ENCODE results near the gene PPIE.

- TF ChIP-seq POLR2A (IDR thresholded peaks at IDR 0.05), result no peak
- no peak for TF ChIP-seq CTCF (IDR thresholded peaks at IDR 0.05 in 8 of 11, conservative IDR thresholded peaks at IDR 0.05 in 3 of 11)
These were observed 40.1 kb upstream of the PPIE start for GRCh38 chr1:39698568-39698967.

Measured in spleen (tissue), 7 donors.